NOMO-1 (cell line): ENCODE results near the gene NKAIN2.
"Not testable (repeated sequence)": the region's sequence is repeated elsewhere in the genome, so short reads cannot be mapped to it uniquely, and the experiment has no call there.

Experiments used
- DNase-seq, 2 experiments: peaks; one replicate each; lab custom pipeline; 2025; ENCODE audit not compliant: unreplicated experiment in 2 of 2; lab: John Stamatoyannopoulos, UW

The NKAIN2 gene

GRCh38 chr6:124539096-124539495, 735.4 kb downstream of the NKAIN2 start:
- DNase-seq, result peak; percentile 41 to 88

GRCh38 chr6:124541573-124541972, 737.9 kb downstream of the NKAIN2 start:
- no peak for DNase-seq

- peak in 1 of 2 experiments; percentile 83 for DNase-seq
Measured at GRCh38 chr6:124546601-124547000, 742.9 kb downstream of the NKAIN2 start.

GRCh38 chr6:124551711-124552233, 748.1 kb downstream of the NKAIN2 start:
- peak; percentile 22 to 81 for DNase-seq

- no peak for DNase-seq
Measured at GRCh38 chr6:124557873-124558272, 754.2 kb downstream of the NKAIN2 start.

- DNase-seq, result peak in 1 of 2 experiments; percentile 17
Measured at GRCh38 chr6:124560078-124560477, 756.4 kb downstream of the NKAIN2 start.

GRCh38 chr6:124560873-124561567, 757.4 kb downstream of the NKAIN2 start:
- DNase-seq, result no peak

GRCh38 chr6:124561635-124562130, 758.0 kb downstream of the NKAIN2 start:
- no peak for DNase-seq

GRCh38 chr6:124564125-124564524, 760.5 kb downstream of the NKAIN2 start:
- DNase-seq, result not testable (repeated sequence)

- DNase-seq, result no peak
Measured at GRCh38 chr6:124567401-124567800, 763.7 kb downstream of the NKAIN2 start.

- DNase-seq, result no peak
Measured at GRCh38 chr6:124573953-124574352, 770.3 kb downstream of the NKAIN2 start.

- DNase-seq, result no peak
Measured at GRCh38 chr6:124577734-124578281, 774.1 kb downstream of the NKAIN2 start.

- peak; percentile 34 to 55 for DNase-seq
Measured at GRCh38 chr6:124590001-124590400, 786.3 kb downstream of the NKAIN2 start.

GRCh38 chr6:124599656-124600055, 796.0 kb downstream of the NKAIN2 start:
- no peak for DNase-seq

GRCh38 chr6:124604719-124605118, 801.1 kb downstream of the NKAIN2 start:
- DNase-seq, result no peak

GRCh38 chr6:124607119-124607627, 803.5 kb downstream of the NKAIN2 start:
- no peak for DNase-seq

- no peak for DNase-seq
Measured at GRCh38 chr6:124613031-124613430, 809.4 kb downstream of the NKAIN2 start.

GRCh38 chr6:124622351-124622750, 818.7 kb downstream of the NKAIN2 start:
- DNase-seq, result no peak

GRCh38 chr6:124633655-124634054, 830.0 kb downstream of the NKAIN2 start:
- DNase-seq, result no peak

GRCh38 chr6:124640432-124640831, 836.8 kb downstream of the NKAIN2 start:
- no peak for DNase-seq

GRCh38 chr6:124655866-124656265, 852.2 kb downstream of the NKAIN2 start:
- DNase-seq, result no peak

GRCh38 chr6:124658053-124658452, 854.4 kb downstream of the NKAIN2 start:
- no peak for DNase-seq
